IMR-90 (cell line): ENCODE data around the gene RIMBP2.

Experiments used
- CEBPB ChIP-seq: IDR thresholded peaks from 2 replicates; pipeline ENCODE4 v1.6.1; 2012; ENCODE audit warnings: low read depth, low read length, improper control_type of control experiment
- CTCF ChIP-seq: conservative IDR thresholded peaks from 2 replicates; pipeline ENCODE4 v1.5.1; 2012; ENCODE audit warnings: mild to moderate bottlenecking, low read depth, low read length, improper control_type of control experiment
- ELK1 ChIP-seq: fragments of 150-350 bp; IDR thresholded peaks from 2 replicates; pipeline ENCODE4 v1.6.1; 2016; ENCODE audit warnings: low read depth, mild to moderate bottlenecking, low read length, moderate library complexity, borderline replicate concordance
- FOS ChIP-seq: fragments of 150-350 bp; IDR thresholded peaks from 2 replicates; pipeline ENCODE4 v1.6.1; 2016; ENCODE audit warnings: low read depth, low read length
- MAFK ChIP-seq: IDR thresholded peaks from 2 replicates; pipeline ENCODE4 v1.6.1; 2012; ENCODE audit warnings: low read depth, low read length, improper control_type of control experiment
- MAZ ChIP-seq: IDR thresholded peaks from 2 replicates; pipeline ENCODE4 v1.6.1; 2012; ENCODE audit warnings: low read depth, mild to moderate bottlenecking, low read length, improper control_type of control experiment, moderate library complexity, borderline replicate concordance
- MXI1 ChIP-seq: IDR thresholded peaks from 2 replicates; pipeline ENCODE4 v1.6.1; 2012; ENCODE audit warnings: low read depth, mild to moderate bottlenecking, low read length, moderate library complexity, borderline replicate concordance
- NFE2L2 ChIP-seq: fragments of 150-350 bp; IDR thresholded peaks from 2 replicates; pipeline ENCODE4 v1.6.1; 2016; ENCODE audit warnings: low read depth, mild to moderate bottlenecking, low read length
- POLR2A ChIP-seq: IDR thresholded peaks from 2 replicates; pipeline ENCODE4 v1.6.1; 2012; ENCODE audit warnings: mild to moderate bottlenecking, low read depth, low read length
- RAD21 ChIP-seq: IDR thresholded peaks from 2 replicates; pipeline ENCODE4 v1.6.1; 2012; ENCODE audit warnings: low read length, improper control_type of control experiment
- RCOR1 ChIP-seq: IDR thresholded peaks from 2 replicates; pipeline ENCODE4 v1.6.1; 2012; ENCODE audit warnings: mild to moderate bottlenecking, low read length, improper control_type of control experiment; ENCODE audit not compliant: insufficient replicate concordance
- RFX5 ChIP-seq: IDR thresholded peaks from 2 replicates; pipeline ENCODE4 v1.8.0; 2012; ENCODE audit warnings: low read depth, mild to moderate bottlenecking, low read length, moderate library complexity
- SMC3 ChIP-seq: fragments of 150-350 bp; IDR thresholded peaks from 2 replicates; pipeline ENCODE4 v1.6.1; 2016; ENCODE audit warnings: low read depth, mild to moderate bottlenecking, antibody characterized with exemption, low read length, moderate library complexity
- USF2 ChIP-seq: fragments of 150-350 bp; IDR thresholded peaks from 2 replicates; pipeline ENCODE4 v1.6.1; 2017; ENCODE audit warnings: mild to moderate bottlenecking, antibody characterized with exemption, low read length, low read depth

GRCh38 chr12:130698106-130698505, 18.0 kb downstream of the RIMBP2 start:
- no peak for TF ChIP-seq CTCF
- TF ChIP-seq POLR2A: no peak
- TF ChIP-seq FOS: no peak
- TF ChIP-seq RAD21: no peak
- TF ChIP-seq MXI1: no peak
- TF ChIP-seq CEBPB: no peak
- no peak for TF ChIP-seq ELK1
- TF ChIP-seq NFE2L2: no peak
- no peak for TF ChIP-seq MAFK
- no peak for TF ChIP-seq RFX5
- TF ChIP-seq SMC3: no peak
- no peak for TF ChIP-seq USF2
- TF ChIP-seq RCOR1: no peak
- TF ChIP-seq MAZ: no peak
